Glutamatergic neuron (in vitro differentiated cells): Measurements from ENCODE around the gene PTPRM. TPM values are rescaled to one million over a fixed set of nuclear protein-coding genes. Genes with fewer than 3 reads are reported as not detected.
"Not testable (repeated sequence)": the region's sequence is repeated elsewhere in the genome, so short reads cannot be mapped to it uniquely, and the experiment has no call there.

Experiments
- DNase-seq: peaks from one replicate; pipeline ENCODE4 v3.0.0; 2022
- H3K27ac Mint-ChIP-seq: one replicate; pipeline ENCODE4 v1.8.0; 2020; ENCODE audit warnings: mild to moderate bottlenecking, mixed read lengths, inconsistent platforms; ENCODE audit not compliant: unreplicated experiment
- H3K27me3 Mint-ChIP-seq: one replicate; pipeline ENCODE4 v1.8.0; 2020; ENCODE audit warnings: mild to moderate bottlenecking, moderate library complexity, mixed read lengths, inconsistent platforms; ENCODE audit not compliant: unreplicated experiment
- H3K36me3 Mint-ChIP-seq: one replicate; pipeline ENCODE4 v1.8.0; 2020; ENCODE audit warnings: mild to moderate bottlenecking, mixed read lengths, inconsistent platforms; ENCODE audit not compliant: unreplicated experiment
- H3K4me1 Mint-ChIP-seq: one replicate; pipeline ENCODE4 v1.8.0; 2020; ENCODE audit warnings: mild to moderate bottlenecking, low read depth, mixed read lengths, inconsistent platforms; ENCODE audit not compliant: unreplicated experiment
- H3K4me3 Mint-ChIP-seq: one replicate; pipeline ENCODE4 v1.8.0; 2020; ENCODE audit warnings: mild to moderate bottlenecking, mixed read lengths, inconsistent platforms; ENCODE audit not compliant: unreplicated experiment
- H3K9me3 Mint-ChIP-seq: one replicate; pipeline ENCODE4 v1.8.0; 2020; ENCODE audit warnings: mild to moderate bottlenecking, moderate library complexity, mixed read lengths, inconsistent platforms; ENCODE audit not compliant: unreplicated experiment
- total RNA-seq: library from RNA; stranded (reverse); fragmentation: NEBNext Ultra II Directional; extraction: Animal tissue kit (Norgen Biotek cat#: 25700); gene quantifications from one replicate; pipeline ENCODE4 v1.2.1, GENCODE V29; 2021; ENCODE audit not compliant: unreplicated experiment
- TF ChIP-seq, protein P1 (sequence below): fragments of 200-600 bp; sonication (generic); IDR thresholded peaks from one replicate; pipeline ENCODE4 v1.5.0; 2021; ENCODE audit not compliant: partially characterized antibody, unreplicated experiment

The PTPRM gene
- total RNA-seq, 1 donor from 2014 or later: 23.9 TPM

DNA sequence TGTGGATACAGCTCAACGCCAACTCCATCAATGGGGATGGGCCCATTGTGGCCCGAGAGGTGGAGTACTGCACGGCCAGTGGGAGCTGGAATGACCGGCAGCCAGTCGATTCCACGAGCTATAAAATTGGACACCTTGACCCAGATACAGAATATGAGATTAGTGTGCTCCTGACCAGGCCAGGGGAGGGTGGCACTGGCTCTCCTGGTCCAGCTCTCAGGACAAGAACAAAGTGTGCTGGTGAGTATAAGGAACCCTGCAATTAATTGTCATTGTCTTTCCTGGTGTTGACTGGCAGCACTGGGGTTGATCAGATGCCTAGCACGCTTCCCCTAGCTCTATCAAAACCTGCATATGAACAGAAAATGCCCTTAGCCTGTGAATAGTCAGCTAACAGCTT, 388.1 kb downstream of the PTPRM start:
- DNase-seq: no peak
- Mint-ChIP-seq H3K27ac (no peak overlapping the region), H3K27me3 (no peaks in the 10 kb centered on the region), H3K4me1 (no peaks in the 10 kb centered on the region), H3K9me3 (peaks cover 2% of the 10 kb centered on the region), H3K36me3 (no peaks in the 10 kb centered on the region), H3K4me3 (no peak overlapping the region)
- TF ChIP-seq, protein P1, sequence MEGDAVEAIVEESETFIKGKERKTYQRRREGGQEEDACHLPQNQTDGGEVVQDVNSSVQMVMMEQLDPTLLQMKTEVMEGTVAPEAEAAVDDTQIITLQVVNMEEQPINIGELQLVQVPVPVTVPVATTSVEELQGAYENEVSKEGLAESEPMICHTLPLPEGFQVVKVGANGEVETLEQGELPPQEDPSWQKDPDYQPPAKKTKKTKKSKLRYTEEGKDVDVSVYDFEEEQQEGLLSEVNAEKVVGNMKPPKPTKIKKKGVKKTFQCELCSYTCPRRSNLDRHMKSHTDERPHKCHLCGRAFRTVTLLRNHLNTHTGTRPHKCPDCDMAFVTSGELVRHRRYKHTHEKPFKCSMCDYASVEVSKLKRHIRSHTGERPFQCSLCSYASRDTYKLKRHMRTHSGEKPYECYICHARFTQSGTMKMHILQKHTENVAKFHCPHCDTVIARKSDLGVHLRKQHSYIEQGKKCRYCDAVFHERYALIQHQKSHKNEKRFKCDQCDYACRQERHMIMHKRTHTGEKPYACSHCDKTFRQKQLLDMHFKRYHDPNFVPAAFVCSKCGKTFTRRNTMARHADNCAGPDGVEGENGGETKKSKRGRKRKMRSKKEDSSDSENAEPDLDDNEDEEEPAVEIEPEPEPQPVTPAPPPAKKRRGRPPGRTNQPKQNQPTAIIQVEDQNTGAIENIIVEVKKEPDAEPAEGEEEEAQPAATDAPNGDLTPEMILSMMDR: no peak

DNA sequence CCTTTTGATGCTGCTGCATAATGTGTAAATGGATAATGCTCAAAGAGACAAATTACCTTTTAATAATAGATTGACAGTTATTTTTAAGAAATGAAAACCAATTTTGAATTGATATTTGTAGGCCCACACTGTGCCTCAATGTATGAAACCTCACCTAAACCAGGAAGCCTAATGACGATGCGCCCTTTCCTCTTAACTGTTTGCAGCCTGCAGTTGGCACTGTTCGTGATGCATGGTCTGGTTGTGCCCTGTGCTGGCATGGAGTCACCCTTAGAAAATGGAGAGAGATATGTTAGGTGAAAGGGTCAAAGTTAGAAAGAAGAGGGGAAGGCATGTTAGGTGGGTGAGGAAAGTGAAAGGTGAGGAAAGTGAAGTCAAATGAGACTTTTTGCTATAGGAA, 390.2 kb downstream of the PTPRM start:
- H3K4me3 Mint-ChIP-seq: no peak overlapping the region
- DNase-seq: no peak
- H3K36me3 Mint-ChIP-seq: no peaks in the 10 kb centered on the region
- TF ChIP-seq, protein P1: no peak
- H3K27me3 Mint-ChIP-seq: no peaks in the 10 kb centered on the region
- no peak overlapping the region for H3K27ac Mint-ChIP-seq
- no peaks in the 10 kb centered on the region for H3K4me1 Mint-ChIP-seq
- no peaks in the 10 kb centered on the region for H3K9me3 Mint-ChIP-seq

DNA sequence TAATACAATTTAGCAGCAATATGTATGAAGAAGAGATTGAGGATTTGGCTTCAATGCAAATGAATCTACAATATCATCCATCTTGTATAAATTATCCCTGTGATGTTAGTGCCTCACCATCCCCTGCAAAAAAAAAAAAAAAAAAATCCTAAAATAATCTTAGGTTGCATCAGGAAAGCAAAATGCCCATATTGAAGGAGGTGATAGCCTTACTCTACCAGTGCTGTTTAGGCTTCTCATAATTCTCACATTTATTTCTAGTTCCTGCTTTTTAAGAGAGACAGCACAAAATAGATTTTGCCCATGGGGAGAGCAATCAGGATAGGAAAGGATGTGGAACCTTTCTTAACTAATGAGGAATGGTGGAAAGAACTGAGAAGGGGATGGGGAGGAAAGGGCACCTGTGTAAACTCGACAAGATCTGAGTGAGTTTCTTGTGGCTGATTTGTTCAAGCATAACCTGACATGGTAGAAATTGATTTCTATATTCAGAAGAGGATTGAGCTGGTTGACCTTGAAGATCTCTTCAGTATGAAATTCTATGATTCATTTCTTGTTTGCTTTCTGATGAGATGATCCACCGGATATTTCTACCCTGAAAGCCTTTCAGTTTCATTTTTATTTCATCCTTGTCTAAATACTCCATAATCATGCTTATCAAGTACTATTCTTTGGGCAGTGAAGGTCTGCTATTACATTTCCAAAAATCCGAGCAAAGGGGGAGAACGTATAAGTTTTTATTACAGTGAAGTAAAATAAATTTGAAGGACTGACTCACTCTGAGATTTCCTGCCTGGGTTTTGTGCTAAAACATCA, 391.2 kb downstream of the PTPRM start:
- no peaks in the 10 kb centered on the region for H3K36me3 Mint-ChIP-seq
- no peaks in the 10 kb centered on the region for H3K9me3 Mint-ChIP-seq
- DNase-seq: no peak
- TF ChIP-seq, protein P1: no peak
- H3K4me1 Mint-ChIP-seq: no peaks in the 10 kb centered on the region
- H3K4me3 Mint-ChIP-seq: no peak overlapping the region
- H3K27ac Mint-ChIP-seq: no peak overlapping the region
- H3K27me3 Mint-ChIP-seq: no peaks in the 10 kb centered on the region

DNA sequence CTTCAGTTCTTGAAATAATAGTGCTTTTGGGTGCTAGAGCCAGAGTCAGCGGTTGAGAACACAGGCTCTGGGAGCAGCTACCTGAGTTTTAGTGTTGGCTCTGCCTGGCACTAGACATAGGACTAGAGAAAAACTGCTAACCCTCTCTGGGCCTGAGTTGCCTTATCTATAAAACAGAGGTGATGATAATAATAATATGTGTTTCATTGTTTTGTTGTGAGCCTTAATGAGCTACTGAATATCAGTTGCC, 391.7 kb downstream of the PTPRM start:
- H3K27me3 Mint-ChIP-seq: no peaks in the 10 kb centered on the region
- TF ChIP-seq, protein P1: no peak
- no peaks in the 10 kb centered on the region for H3K36me3 Mint-ChIP-seq
- no peaks in the 10 kb centered on the region for H3K9me3 Mint-ChIP-seq
- no peaks in the 10 kb centered on the region for H3K4me1 Mint-ChIP-seq
- H3K27ac Mint-ChIP-seq: no peak overlapping the region
- no peak overlapping the region for H3K4me3 Mint-ChIP-seq
- DNase-seq: no peak

DNA sequence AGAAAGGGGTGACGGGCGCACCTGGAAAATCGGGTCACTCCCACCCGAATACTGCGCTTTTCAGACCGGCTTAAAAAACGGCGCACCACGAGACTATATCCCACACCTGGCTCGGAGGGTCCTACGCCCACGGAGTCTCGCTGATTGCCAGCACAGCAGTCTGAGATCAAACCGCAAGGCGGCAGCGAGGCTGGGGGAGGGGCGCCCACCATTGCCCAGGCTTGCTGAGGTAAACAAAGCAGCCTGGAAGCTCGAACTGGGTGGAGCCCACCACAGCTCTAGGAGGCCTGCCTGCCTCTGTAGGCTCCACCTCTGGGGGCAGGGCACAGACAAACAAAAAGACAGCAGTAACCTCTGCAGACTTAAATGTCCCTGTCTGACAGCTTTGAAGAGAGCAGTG, 399.6 kb downstream of the PTPRM start:
- H3K4me1 Mint-ChIP-seq, H3K27ac Mint-ChIP-seq, DNase-seq, H3K27me3 Mint-ChIP-seq, H3K36me3 Mint-ChIP-seq, H3K9me3 Mint-ChIP-seq, H3K4me3 Mint-ChIP-seq: not testable (repeated sequence)
